Esophagus muscularis mucosa (tissue), 2 donors: ENCODE data around the gene WWC1.

Experiments used
- EP300 ChIP-seq: sonication (generic); formaldehyde crosslinking; IDR thresholded peaks from one replicate; pipeline ENCODE4 v1.6.1; 2017; ENCODE audit warnings: antibody characterized with exemption
- POLR2A ChIP-seq: fragments of 450-650 bp; IDR thresholded peaks from one replicate; pipeline ENCODE4 v1.6.1; 2017; ENCODE audit warnings: antibody characterized with exemption, moderate library complexity, mild to moderate bottlenecking, low read depth

- TF ChIP-seq EP300, result no peak
- TF ChIP-seq POLR2A, result no peak
These were observed 99.0 kb downstream of the WWC1 start for GRCh38 chr5:168390491-168390890.
